Hematopoietic multipotent progenitor cell treated with erythropoietin and hydrocortisone succinate and interleukin-3 and kit ligand, for 15 days (in vitro differentiated cells): Measurements from ENCODE around the gene RPS3A.
"Not testable (repeated sequence)": the region's sequence is repeated elsewhere in the genome, so short reads cannot be mapped to it uniquely, and the experiment has no call there.

Source experiments
- DNase-seq: peaks from one replicate; pipeline ENCODE4 v3.0.0-alpha.2; 2015; ENCODE audit warnings: low spot score

Gene RPS3A

GRCh38 chr4:151114986-151115385 lies 15.6 kb downstream of the RPS3A start:
- DNase-seq: no peak

GRCh38 chr4:151117371-151117962 lies 18.0 kb downstream of the RPS3A start:
- peak; percentile 23 for DNase-seq

GRCh38 chr4:151129796-151130195 lies 30.4 kb downstream of the RPS3A start:
- no peak for DNase-seq

GRCh38 chr4:151133311-151133710 lies 33.9 kb downstream of the RPS3A start:
- no peak for DNase-seq

GRCh38 chr4:151136048-151136447 lies 36.6 kb downstream of the RPS3A start:
- DNase-seq: not testable (repeated sequence)

GRCh38 chr4:151139814-151140213 lies 40.4 kb downstream of the RPS3A start:
- no peak for DNase-seq

GRCh38 chr4:151142758-151143157 lies 43.3 kb downstream of the RPS3A start:
- no peak for DNase-seq

GRCh38 chr4:151143162-151143561 lies 43.7 kb downstream of the RPS3A start:
- no peak for DNase-seq

- no peak for DNase-seq
These were observed 44.4 kb downstream of the RPS3A start for GRCh38 chr4:151143811-151144210.

GRCh38 chr4:151144329-151145072 lies 45.1 kb downstream of the RPS3A start:
- DNase-seq: no peak

- DNase-seq: no peak
These were observed 47.6 kb downstream of the RPS3A start for GRCh38 chr4:151147000-151147399.

- no peak for DNase-seq
These were observed 48.8 kb downstream of the RPS3A start for GRCh38 chr4:151148261-151148660.

GRCh38 chr4:151150821-151151580 lies 51.6 kb downstream of the RPS3A start:
- no peak for DNase-seq

- no peak for DNase-seq
These were observed 52.6 kb downstream of the RPS3A start for GRCh38 chr4:151152028-151152427.

GRCh38 chr4:151153585-151153984 lies 54.2 kb downstream of the RPS3A start:
- no peak for DNase-seq
